ENCODE results near the gene CSHL1. TPM values are rescaled to one million over a fixed set of nuclear protein-coding genes. Genes with fewer than 3 reads are reported as not detected.

Gene CSHL1
- total RNA-seq, 1 experiment from 2014 or later = not detected

GRCh38 chr17:63937920-63938319 lies 26.9 kb upstream of the CSHL1 start:
- no peaks in the 10 kb centered on the region for H3K9me2 ChIP-seq (ENCODE audit: insufficient read depth)
- no peak for DNase-seq
- H3K27ac ChIP-seq = no peak overlapping the region
- intact Hi-C loops (cut with micrococcal nuclease; ENCODE audit: unreplicated experiment) = no loop called here
- TF ChIP-seq CTCF (conservative IDR thresholded peaks at IDR 0.05) = no peak
- no peak for TF ChIP-seq EZH2 (IDR thresholded peaks at IDR 0.05; ENCODE audit: low read depth)
- CTCF ChIA-PET = no interaction called here
- no peak overlapping the region for H3K4me2 ChIP-seq
- no peak overlapping the region for H3K4me3 ChIP-seq
- peaks cover 14% of the 10 kb centered on the region; the same call in 1 of the 2 replicates for H3K27me3 ChIP-seq (ENCODE audit: insufficient read depth, low read depth)
- H3K4me1 ChIP-seq (replicated peaks; ENCODE audit: insufficient read depth) = no peaks in the 10 kb centered on the region
- H3F3A ChIP-seq (ENCODE audit: insufficient read depth, low read depth) = no peaks in the 10 kb centered on the region
- H2AFZ ChIP-seq = no peak overlapping the region
- no peaks in the 10 kb centered on the region for H4K20me1 ChIP-seq (ENCODE audit: insufficient read depth)
- H3K9me3 ChIP-seq (ENCODE audit: insufficient read depth, low read depth) = no peaks in the 10 kb centered on the region
- no peaks in the 10 kb centered on the region for H3K79me2 ChIP-seq (ENCODE audit: low read depth)
- BruUV-seq (replicated peaks) = no TSS peak
- POLR2A ChIA-PET (ENCODE audit: unreplicated experiment) = no interaction called here
- H3K36me3 ChIP-seq (ENCODE audit: low read depth) = no peaks in the 10 kb centered on the region

- no peak for TF ChIP-seq EZH2 (IDR thresholded peaks at IDR 0.05; ENCODE audit: low read depth)
- no peak for TF ChIP-seq CTCF (conservative IDR thresholded peaks at IDR 0.05)
- Histone ChIP-seq H3K9me3 (ENCODE audit: insufficient read depth, low read depth) (no peaks in the 10 kb centered on the region), H3K4me1 (replicated peaks; ENCODE audit: insufficient read depth) (no peaks in the 10 kb centered on the region), H2AFZ (no peak overlapping the region), H3K9me2 (ENCODE audit: insufficient read depth) (no peaks in the 10 kb centered on the region), H3F3A (ENCODE audit: insufficient read depth, low read depth) (no peaks in the 10 kb centered on the region), H3K36me3 (ENCODE audit: low read depth) (no peaks in the 10 kb centered on the region), H3K4me3 (no peak overlapping the region), H3K4me2 (no peak overlapping the region), H4K20me1 (ENCODE audit: insufficient read depth) (no peaks in the 10 kb centered on the region), H3K27ac (no peak overlapping the region), H3K79me2 (ENCODE audit: low read depth) (no peaks in the 10 kb centered on the region), H3K27me3 (ENCODE audit: insufficient read depth, low read depth) (peaks cover 14% of the 10 kb centered on the region; the same call in 1 of the 2 replicates)
- no peak for DNase-seq
- intact Hi-C loops (cut with micrococcal nuclease; ENCODE audit: unreplicated experiment) = no loop called here
- no TSS peak for BruUV-seq (replicated peaks)
- ChIA-PET CTCF (interaction anchor here (0.6 kb wide), 3 partner anchors 16 to 245 kb away, joined by 4 to 11 read pairs (median 5); no protein-coding TSS in a partner anchor), POLR2A (ENCODE audit: unreplicated experiment) (no interaction called here)
Observed at GRCh38 chr17:63937319-63937718, 26.3 kb upstream of the CSHL1 start.

- ChIA-PET POLR2A (ENCODE audit: unreplicated experiment) (interaction anchor here (0.6 kb wide), 1 partner anchor 312 kb away, joined by 3 read pairs; the partner anchor contains the start of gene MAP3K3), CTCF (no interaction called here)
- Histone ChIP-seq H3K4me2 (no peak overlapping the region), H3K36me3 (ENCODE audit: low read depth) (no peaks in the 10 kb centered on the region), H3K4me1 (replicated peaks; ENCODE audit: insufficient read depth) (no peaks in the 10 kb centered on the region), H3K27me3 (ENCODE audit: insufficient read depth, low read depth) (peaks cover 14% of the 10 kb centered on the region; the same call in 1 of the 2 replicates), H3F3A (ENCODE audit: insufficient read depth, low read depth) (no peaks in the 10 kb centered on the region), H3K9me2 (ENCODE audit: insufficient read depth) (no peaks in the 10 kb centered on the region), H3K27ac (no peak overlapping the region), H2AFZ (no peak overlapping the region), H4K20me1 (ENCODE audit: insufficient read depth) (no peaks in the 10 kb centered on the region), H3K9me3 (ENCODE audit: insufficient read depth, low read depth) (no peaks in the 10 kb centered on the region), H3K79me2 (ENCODE audit: low read depth) (no peaks in the 10 kb centered on the region), H3K4me3 (no peak overlapping the region)
- intact Hi-C loops (cut with micrococcal nuclease; ENCODE audit: unreplicated experiment) = no loop called here
- no peak for TF ChIP-seq EZH2 (IDR thresholded peaks at IDR 0.05; ENCODE audit: low read depth)
- no peak for TF ChIP-seq CTCF (conservative IDR thresholded peaks at IDR 0.05)
- no peak for DNase-seq
- no TSS peak for BruUV-seq (replicated peaks)
Observed at GRCh38 chr17:63934183-63935112, 23.4 kb upstream of the CSHL1 start.
